Osteoblast (primary cell): ENCODE results near the gene RTTN. TPM values are rescaled to one million over a fixed set of nuclear protein-coding genes. Genes with fewer than 3 reads are reported as not detected.

ENCODE experiments used
- DNase-seq: peaks from one replicate; pipeline ENCODE4 v3.0.0; 2011; ENCODE audit warnings: low spot score, mixed read lengths; ENCODE audit not compliant: insufficient read length; ENCODE audit errors: missing footprints
- H2AFZ ChIP-seq: 2 replicates; pipeline ENCODE4 v1.6.0; 2011; ENCODE audit warnings: mild to moderate bottlenecking, low read length
- H3K27ac ChIP-seq: 2 replicates; pipeline ENCODE4 v1.5.1; 2011; ENCODE audit warnings: mild to moderate bottlenecking, low read depth, low read length, moderate library complexity
- H3K27me3 ChIP-seq: 2 replicates; pipeline ENCODE4 v1.6.0; 2012; ENCODE audit warnings: mild to moderate bottlenecking, control low read depth, inconsistent platforms, low read length, moderate library complexity; ENCODE audit not compliant: insufficient read depth
- H3K36me3 ChIP-seq: 2 replicates; pipeline ENCODE4 v1.5.1; 2011; ENCODE audit warnings: mild to moderate bottlenecking, low read length, control low read depth, moderate library complexity; ENCODE audit not compliant: insufficient read depth
- H3K4me1 ChIP-seq: 2 replicates; pipeline ENCODE4 v1.5.1; 2011; ENCODE audit warnings: mild to moderate bottlenecking, low read length, control low read depth, moderate library complexity; ENCODE audit not compliant: insufficient read depth
- H3K4me2 ChIP-seq: 2 replicates; pipeline ENCODE4 v1.6.0; 2011; ENCODE audit warnings: mild to moderate bottlenecking, low read length; ENCODE audit not compliant: insufficient read depth
- H3K4me3 ChIP-seq: fragments of 200-600 bp; sonication (generic); 3 replicates; pipeline ENCODE4 v1.5.1; 2012; ENCODE audit warnings: mild to moderate bottlenecking, low read length, inconsistent platforms; ENCODE audit not compliant: insufficient read depth
- H3K79me2 ChIP-seq: 2 replicates; pipeline ENCODE4 v1.6.0; 2012; ENCODE audit warnings: mild to moderate bottlenecking, low read length, control low read depth, inconsistent platforms; ENCODE audit not compliant: insufficient read depth
- H3K9me3 ChIP-seq: 2 replicates; pipeline ENCODE4 v1.5.1; 2011; ENCODE audit warnings: low read depth, low read length, control low read depth
- H4K20me1 ChIP-seq: 2 replicates; pipeline ENCODE4 v1.6.0; 2012; ENCODE audit warnings: mild to moderate bottlenecking, low read length, control low read depth; ENCODE audit not compliant: insufficient read depth
- CTCF ChIP-seq: IDR thresholded peaks from 2 replicates; pipeline ENCODE4 v1.5.1; 2011; ENCODE audit warnings: mild to moderate bottlenecking, low read depth, low read length, moderate library complexity; ENCODE audit errors: extremely low read depth
- total RNA-seq: library from RNA; depleted of rRNA; stranded (reverse); fragments of >200 nt; gene quantifications from 2 replicates; pipeline ENCODE4 v1.2.3, GENCODE V29; 2012

The RTTN gene
- total RNA-seq, 1 donor: 11.2 TPM

DNA sequence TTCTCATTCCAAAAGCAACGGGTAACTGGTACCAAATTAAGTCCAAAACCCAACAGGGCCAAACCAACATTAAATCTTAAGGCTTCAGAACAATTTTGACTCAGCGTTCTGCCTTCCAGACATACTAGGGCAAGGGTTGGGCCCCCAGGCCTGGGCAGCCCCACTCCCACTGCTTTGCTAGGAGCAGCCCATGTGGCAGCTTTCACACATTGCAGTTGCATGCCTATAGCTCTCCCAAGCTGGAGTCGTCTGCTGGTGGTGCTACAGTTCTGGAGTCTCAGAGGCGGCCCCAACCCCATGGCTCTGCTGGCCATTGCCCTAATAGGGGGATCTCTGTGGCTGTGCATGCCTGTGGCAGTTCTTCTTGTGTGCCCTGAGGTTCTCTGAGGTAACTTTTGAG is 220.2 kb downstream of the RTTN start:
- Histone ChIP-seq H3K27ac (no peak overlapping the region), H3K27me3 (no peaks in the 10 kb centered on the region), H4K20me1 (no peaks in the 10 kb centered on the region), H2AFZ (no peak overlapping the region), H3K36me3 (no peaks in the 10 kb centered on the region), H3K4me1 (no peaks in the 10 kb centered on the region), H3K4me3 (no peak overlapping the region), H3K9me3 (no peaks in the 10 kb centered on the region), H3K4me2 (no peak overlapping the region), H3K79me2 (no peaks in the 10 kb centered on the region)
- TF ChIP-seq CTCF: no peak
- no peak for DNase-seq

- Histone ChIP-seq H2AFZ (no peak overlapping the region), H3K4me2 (no peak overlapping the region), H3K27ac (no peak overlapping the region), H3K4me1 (no peaks in the 10 kb centered on the region), H4K20me1 (no peaks in the 10 kb centered on the region), H3K36me3 (no peaks in the 10 kb centered on the region), H3K79me2 (no peaks in the 10 kb centered on the region), H3K27me3 (no peaks in the 10 kb centered on the region), H3K4me3 (no peak overlapping the region), H3K9me3 (no peaks in the 10 kb centered on the region)
- DNase-seq: no peak
- no peak for TF ChIP-seq CTCF
Observed at GRCh38 chr18:69982417-69982816, 223.1 kb downstream of the RTTN start.

GRCh38 chr18:69981948-69982347 is 223.5 kb downstream of the RTTN start:
- no peak for DNase-seq
- no peak for TF ChIP-seq CTCF

DNA sequence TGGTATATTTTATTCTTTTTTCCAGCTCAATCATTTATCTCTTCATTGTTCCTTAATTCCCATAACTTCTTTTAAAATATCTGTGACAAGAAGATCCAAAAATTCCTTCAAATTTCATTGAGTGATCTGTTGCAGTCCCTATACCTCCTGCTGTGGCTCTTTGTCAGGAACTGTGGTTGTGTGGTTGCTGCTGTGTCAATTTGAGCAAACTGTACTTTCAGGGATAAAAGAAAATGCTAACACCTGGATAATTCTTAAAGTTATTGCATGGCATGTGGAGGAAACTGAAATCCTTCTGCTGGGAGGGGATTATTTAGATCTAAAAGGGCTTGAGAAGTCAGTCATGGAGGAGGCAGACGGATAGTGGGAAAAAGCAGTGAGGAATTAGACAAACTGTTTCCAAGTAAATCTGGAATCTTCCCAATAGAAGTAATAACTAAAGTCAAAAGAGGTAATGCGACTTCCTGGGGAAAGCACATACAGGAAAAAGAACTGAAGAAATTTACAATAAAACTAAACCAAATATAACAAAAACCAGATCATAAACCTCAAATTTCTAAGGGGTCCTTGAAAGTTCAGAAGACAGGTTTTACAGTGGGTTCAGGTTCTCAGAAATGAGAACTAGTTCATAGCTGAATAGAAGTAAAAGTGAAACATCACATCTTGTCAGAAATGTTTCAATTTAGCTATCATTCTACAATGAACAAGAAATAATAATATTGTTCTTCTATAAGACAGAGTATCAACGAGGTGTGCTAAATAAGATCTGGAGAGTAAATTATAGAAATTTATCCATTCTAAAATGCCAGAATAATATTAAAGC is 224.3 kb downstream of the RTTN start:
- TF ChIP-seq CTCF: no peak
- H3K4me3 ChIP-seq: no peak overlapping the region

More at GRCh38 chr18:69981948-69982347, 223.5 kb downstream of the RTTN start:
- Histone ChIP-seq H2AFZ (no peak overlapping the region), H3K4me1 (no peaks in the 10 kb centered on the region), H3K79me2 (no peaks in the 10 kb centered on the region), H3K27ac (no peak overlapping the region), H3K4me3 (no peak overlapping the region), H3K27me3 (no peaks in the 10 kb centered on the region), H4K20me1 (no peaks in the 10 kb centered on the region), H3K9me3 (peaks cover 2% of the 10 kb centered on the region), H3K36me3 (no peaks in the 10 kb centered on the region), H3K4me2 (no peak overlapping the region)

More for the DNA sequence above, 224.3 kb downstream of the RTTN start:
- Histone ChIP-seq H3K4me1 (no peaks in the 10 kb centered on the region), H3K4me2 (no peak overlapping the region), H3K27ac (no peak overlapping the region), H2AFZ (no peak overlapping the region), H4K20me1 (no peaks in the 10 kb centered on the region), H3K79me2 (no peaks in the 10 kb centered on the region), H3K36me3 (no peaks in the 10 kb centered on the region), H3K9me3 (peaks cover 2% of the 10 kb centered on the region), H3K27me3 (no peaks in the 10 kb centered on the region)
- DNase-seq: no peak
